Left ventricle myocardium inferior (tissue), 1 donor: ENCODE data around the gene IKZF3. TPM values are rescaled to one million over a fixed set of nuclear protein-coding genes. Genes with fewer than 3 reads are reported as not detected.

ENCODE experiments used
- DNase-seq: peaks from one replicate; pipeline ENCODE4 v3.0.0-alpha.2; 2020
- H3K27ac ChIP-seq: fragments of 200-600 bp; replicated peaks from 2 replicates; pipeline ENCODE4 v1.8.0; 2021
- H3K27me3 ChIP-seq: fragments of 200-600 bp; 2 replicates; pipeline ENCODE4 v1.8.0; 2021; ENCODE audit warnings: low read depth
- H3K36me3 ChIP-seq: fragments of 200-600 bp; 2 replicates; pipeline ENCODE4 v1.8.0; 2021
- H3K4me1 ChIP-seq: fragments of 200-600 bp; 2 replicates; pipeline ENCODE4 v1.8.0; 2021
- H3K4me3 ChIP-seq: fragments of 200-600 bp; 2 replicates; pipeline ENCODE4 v1.8.0; 2021; ENCODE audit warnings: mild to moderate bottlenecking, moderate library complexity
- H3K9me3 ChIP-seq: fragments of 200-600 bp; replicated peaks from 2 replicates; pipeline ENCODE4 v1.8.0; 2021
- intact Hi-C: fragments of 100-400 bp; cut with micrococcal nuclease; formaldehyde crosslinking; loops from one replicate; pipeline ENCODE4 v1.11.0; 2022
- total RNA-seq: library from RNA; stranded (reverse); fragmentation: NEBNext Ultra II Directional; extraction: Animal tissue kit (Norgen Biotek cat#: 25700); gene quantifications from one replicate; pipeline ENCODE4 v1.2.1, GENCODE V29; 2021
- TF ChIP-seq, protein P1 (sequence below): fragments of 200-600 bp; IDR thresholded peaks from 2 replicates; pipeline ENCODE4 v1.8.0; 2021; ENCODE audit warnings: antibody characterized with exemption, mild to moderate bottlenecking, borderline replicate concordance
- donor health status: DM: no; HTN: yes; CAD: no; lungs with severe emphysema.

The IKZF3 gene
- total RNA-seq, 1 donor from 2014 or later, result 0.16 TPM

DNA sequence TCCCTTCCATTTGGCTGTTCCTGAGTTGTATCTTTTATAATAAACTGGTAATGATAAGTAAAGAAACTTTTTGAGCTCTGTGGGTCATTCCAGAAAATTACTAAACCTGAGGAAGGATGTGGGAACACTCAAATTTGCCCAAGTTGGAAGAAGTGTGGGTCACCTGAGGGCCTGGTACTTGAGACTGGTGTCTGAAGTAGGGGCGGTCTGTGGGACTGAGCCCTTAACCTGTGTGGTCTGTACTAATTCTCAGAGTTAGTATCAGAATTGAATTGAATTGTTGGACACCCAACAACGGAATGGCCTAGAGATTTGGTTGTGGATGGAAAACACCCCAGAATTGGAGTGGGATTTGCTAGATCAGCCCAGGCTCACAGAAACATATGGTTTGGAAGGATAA lies 43.1 kb downstream of the IKZF3 start:
- Histone ChIP-seq H3K36me3 (no peaks in the 10 kb centered on the region), H3K4me3 (no peak overlapping the region), H3K4me1 (no peaks in the 10 kb centered on the region), H3K27ac (no peak overlapping the region), H3K9me3 (peaks cover 15% of the 10 kb centered on the region), H3K27me3 (peaks cover 42% of the 10 kb centered on the region)
- TF ChIP-seq, protein P1, sequence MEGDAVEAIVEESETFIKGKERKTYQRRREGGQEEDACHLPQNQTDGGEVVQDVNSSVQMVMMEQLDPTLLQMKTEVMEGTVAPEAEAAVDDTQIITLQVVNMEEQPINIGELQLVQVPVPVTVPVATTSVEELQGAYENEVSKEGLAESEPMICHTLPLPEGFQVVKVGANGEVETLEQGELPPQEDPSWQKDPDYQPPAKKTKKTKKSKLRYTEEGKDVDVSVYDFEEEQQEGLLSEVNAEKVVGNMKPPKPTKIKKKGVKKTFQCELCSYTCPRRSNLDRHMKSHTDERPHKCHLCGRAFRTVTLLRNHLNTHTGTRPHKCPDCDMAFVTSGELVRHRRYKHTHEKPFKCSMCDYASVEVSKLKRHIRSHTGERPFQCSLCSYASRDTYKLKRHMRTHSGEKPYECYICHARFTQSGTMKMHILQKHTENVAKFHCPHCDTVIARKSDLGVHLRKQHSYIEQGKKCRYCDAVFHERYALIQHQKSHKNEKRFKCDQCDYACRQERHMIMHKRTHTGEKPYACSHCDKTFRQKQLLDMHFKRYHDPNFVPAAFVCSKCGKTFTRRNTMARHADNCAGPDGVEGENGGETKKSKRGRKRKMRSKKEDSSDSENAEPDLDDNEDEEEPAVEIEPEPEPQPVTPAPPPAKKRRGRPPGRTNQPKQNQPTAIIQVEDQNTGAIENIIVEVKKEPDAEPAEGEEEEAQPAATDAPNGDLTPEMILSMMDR, result no peak
- no peak for DNase-seq
- intact Hi-C loops, result no loop called here

DNA sequence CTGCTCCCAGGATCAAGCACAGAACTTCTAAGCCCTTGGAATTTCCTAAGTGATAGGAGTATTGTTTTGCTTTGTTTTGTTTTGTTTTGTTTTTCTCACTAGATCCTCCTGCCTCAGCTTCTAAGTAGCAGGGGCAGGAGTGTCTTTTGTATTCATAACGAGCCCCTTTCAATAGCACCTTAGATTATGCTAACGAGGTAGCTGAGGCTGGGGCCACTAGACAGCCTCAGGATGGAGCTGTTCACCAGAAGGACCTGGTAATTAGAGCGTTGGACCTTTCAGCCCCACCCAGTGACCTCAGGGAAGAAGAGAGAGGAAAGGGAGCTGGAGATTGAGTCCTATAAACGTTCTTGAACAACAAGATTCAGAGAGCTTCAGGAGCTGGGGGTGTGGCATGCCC lies 43.6 kb downstream of the IKZF3 start:
- peaks cover 15% of the 10 kb centered on the region for H3K9me3 ChIP-seq
- no peaks in the 10 kb centered on the region for H3K4me1 ChIP-seq
- intact Hi-C loops, result no loop called here
- no peak overlapping the region for H3K4me3 ChIP-seq
- DNase-seq, result no peak
- H3K27ac ChIP-seq, result no peak overlapping the region
- peaks cover 38% of the 10 kb centered on the region for H3K27me3 ChIP-seq
- H3K36me3 ChIP-seq, result no peaks in the 10 kb centered on the region
- TF ChIP-seq, protein P1, result no peak

DNA sequence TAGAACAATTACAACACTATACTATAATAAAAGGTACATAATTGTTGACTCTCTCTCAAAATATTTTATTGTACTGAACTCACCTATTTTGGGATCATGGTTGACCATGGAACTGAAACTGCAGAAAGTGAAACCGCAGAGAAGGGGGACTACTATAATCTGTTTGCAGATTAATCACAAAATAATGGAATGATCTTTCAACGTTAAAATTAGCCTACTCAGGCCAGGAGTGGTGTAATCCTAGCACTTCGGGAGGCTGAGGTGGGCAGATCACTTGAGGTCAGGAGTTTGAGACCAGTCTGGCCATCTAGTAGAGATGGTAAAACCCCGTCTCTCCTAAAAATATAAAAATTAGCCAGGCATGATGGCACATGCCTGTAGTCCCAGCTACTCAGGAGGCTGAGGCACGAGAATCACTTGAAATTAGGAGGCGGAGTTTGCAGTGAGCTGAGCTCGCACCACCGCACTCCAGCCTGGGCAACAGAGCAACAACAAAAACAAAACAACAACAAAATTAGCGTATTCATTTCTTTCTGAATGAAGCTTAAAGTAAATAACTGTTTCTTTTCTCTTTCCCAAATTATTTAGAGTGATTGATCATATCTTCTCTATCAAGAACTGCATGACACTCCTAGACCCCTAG lies 45.6 kb downstream of the IKZF3 start:
- DNase-seq, result no peak
- Histone ChIP-seq H3K27ac (no peak overlapping the region), H3K36me3 (no peaks in the 10 kb centered on the region), H3K4me1 (no peaks in the 10 kb centered on the region), H3K9me3 (peaks cover 3% of the 10 kb centered on the region), H3K27me3 (peaks cover 34% of the 10 kb centered on the region), H3K4me3 (no peak overlapping the region)
- TF ChIP-seq, protein P1, result no peak
- intact Hi-C loops, result no loop called here

DNA sequence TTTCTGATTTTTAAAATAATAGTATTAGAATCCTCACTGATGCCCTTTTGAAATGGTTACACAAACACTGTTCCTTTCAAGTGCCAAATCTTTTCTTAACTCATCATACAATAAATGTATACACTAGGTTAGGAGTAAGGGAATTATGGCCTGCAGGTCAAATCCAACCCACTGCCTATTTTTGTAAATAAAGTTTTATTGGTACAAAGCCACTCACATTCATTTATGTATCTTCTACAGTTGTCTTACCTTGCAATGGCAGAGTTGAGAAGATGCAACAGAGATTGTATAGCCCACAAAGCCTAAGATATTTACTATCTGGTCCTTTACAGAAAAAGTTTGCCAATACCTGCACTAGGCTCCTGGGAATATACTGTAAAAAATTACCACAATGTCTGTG lies 47.8 kb downstream of the IKZF3 start:
- H3K27me3 ChIP-seq, result peaks cover 49% of the 10 kb centered on the region
- H3K4me1 ChIP-seq, result no peaks in the 10 kb centered on the region
- TF ChIP-seq, protein P1, result no peak
- no peaks in the 10 kb centered on the region for H3K9me3 ChIP-seq
- no peak overlapping the region for H3K4me3 ChIP-seq
- no peak for DNase-seq
- H3K36me3 ChIP-seq, result no peaks in the 10 kb centered on the region
- H3K27ac ChIP-seq, result no peak overlapping the region
- intact Hi-C loops, result no loop called here

DNA sequence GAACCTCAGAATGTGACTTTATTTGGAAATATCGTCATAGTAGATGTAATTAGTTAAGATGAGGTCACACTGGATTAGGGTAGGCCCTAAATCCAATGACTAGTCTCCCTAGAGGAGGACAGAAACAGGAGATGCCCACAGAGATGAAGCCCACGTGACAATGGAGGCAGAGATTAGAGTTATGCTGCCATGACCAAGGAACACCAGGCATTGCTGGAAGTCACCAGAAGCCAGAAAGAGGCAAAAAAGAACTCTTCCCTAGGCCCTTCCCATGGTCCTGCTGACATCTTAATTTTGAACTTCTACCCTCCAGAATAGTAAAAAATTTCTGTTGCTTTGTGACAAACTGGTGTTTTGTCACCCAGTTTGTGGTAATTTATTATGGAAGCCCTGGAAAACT lies 49.6 kb downstream of the IKZF3 start:
- no peaks in the 10 kb centered on the region for H3K9me3 ChIP-seq
- peaks cover 52% of the 10 kb centered on the region for H3K27me3 ChIP-seq
- H3K36me3 ChIP-seq, result no peaks in the 10 kb centered on the region
- DNase-seq, result no peak
- TF ChIP-seq, protein P1, result no peak
- no peak overlapping the region for H3K27ac ChIP-seq
- H3K4me3 ChIP-seq, result no peak overlapping the region
- no peaks in the 10 kb centered on the region for H3K4me1 ChIP-seq
- intact Hi-C loops, result no loop called here

DNA sequence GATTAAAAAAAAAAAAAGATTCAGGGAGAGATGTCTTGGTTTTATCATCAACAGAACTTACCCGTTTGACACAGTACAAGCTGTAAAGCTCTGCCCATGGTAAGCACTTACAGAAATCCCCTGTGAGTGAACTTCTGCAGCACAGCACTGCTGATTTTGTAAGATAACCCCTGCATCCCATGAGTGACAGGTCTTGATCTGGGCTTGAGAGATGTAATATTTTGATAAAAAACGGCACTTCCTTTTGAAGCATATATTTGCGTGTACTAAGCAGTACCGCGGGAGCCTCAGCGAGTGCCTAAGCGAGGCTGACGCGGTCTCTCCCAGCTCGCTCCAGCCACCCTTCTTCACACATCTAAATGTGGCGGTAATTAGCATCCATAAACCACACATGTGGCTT lies 50.5 kb downstream of the IKZF3 start:
- Histone ChIP-seq H3K36me3 (no peaks in the 10 kb centered on the region), H3K4me1 (no peaks in the 10 kb centered on the region), H3K27ac (no peak overlapping the region)

More for the DNA sequence above, 50.5 kb downstream of the IKZF3 start:
- Histone ChIP-seq H3K27me3 (peaks cover 43% of the 10 kb centered on the region), H3K4me3 (no peak overlapping the region), H3K9me3 (no peaks in the 10 kb centered on the region)
- DNase-seq, result no peak
- TF ChIP-seq, protein P1, result no peak
- intact Hi-C loops, result no loop called here
